Measurements from ENCODE around the gene F7.

The F7 gene

DNA sequence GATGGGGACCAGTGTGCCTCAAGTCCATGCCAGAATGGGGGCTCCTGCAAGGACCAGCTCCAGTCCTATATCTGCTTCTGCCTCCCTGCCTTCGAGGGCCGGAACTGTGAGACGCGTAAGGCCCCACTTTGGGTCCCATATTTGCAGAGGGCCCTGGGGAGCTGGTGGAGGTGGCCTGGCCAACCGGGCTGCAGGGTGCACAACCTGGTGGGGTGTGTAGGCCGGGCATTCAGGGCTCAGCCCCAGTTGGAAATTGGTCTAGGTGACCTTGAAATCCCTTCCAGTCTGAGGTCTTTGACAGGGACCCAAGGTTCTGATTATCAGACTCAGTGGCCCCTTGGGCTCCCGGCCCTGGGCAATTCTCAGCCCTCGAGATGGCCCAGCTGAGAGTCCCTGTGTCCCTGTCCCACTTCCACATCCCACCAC is 8.3 kb downstream of the F7 start:
- H3K27ac ChIP-seq, result no peak overlapping the region
- no peak for TF ChIP-seq ZFX (IDR thresholded peaks at IDR 0.05; ENCODE audit: borderline replicate concordance)
- TF ChIP-seq, protein P1, sequence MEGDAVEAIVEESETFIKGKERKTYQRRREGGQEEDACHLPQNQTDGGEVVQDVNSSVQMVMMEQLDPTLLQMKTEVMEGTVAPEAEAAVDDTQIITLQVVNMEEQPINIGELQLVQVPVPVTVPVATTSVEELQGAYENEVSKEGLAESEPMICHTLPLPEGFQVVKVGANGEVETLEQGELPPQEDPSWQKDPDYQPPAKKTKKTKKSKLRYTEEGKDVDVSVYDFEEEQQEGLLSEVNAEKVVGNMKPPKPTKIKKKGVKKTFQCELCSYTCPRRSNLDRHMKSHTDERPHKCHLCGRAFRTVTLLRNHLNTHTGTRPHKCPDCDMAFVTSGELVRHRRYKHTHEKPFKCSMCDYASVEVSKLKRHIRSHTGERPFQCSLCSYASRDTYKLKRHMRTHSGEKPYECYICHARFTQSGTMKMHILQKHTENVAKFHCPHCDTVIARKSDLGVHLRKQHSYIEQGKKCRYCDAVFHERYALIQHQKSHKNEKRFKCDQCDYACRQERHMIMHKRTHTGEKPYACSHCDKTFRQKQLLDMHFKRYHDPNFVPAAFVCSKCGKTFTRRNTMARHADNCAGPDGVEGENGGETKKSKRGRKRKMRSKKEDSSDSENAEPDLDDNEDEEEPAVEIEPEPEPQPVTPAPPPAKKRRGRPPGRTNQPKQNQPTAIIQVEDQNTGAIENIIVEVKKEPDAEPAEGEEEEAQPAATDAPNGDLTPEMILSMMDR (IDR thresholded peaks at IDR 0.05), result no peak

DNA sequence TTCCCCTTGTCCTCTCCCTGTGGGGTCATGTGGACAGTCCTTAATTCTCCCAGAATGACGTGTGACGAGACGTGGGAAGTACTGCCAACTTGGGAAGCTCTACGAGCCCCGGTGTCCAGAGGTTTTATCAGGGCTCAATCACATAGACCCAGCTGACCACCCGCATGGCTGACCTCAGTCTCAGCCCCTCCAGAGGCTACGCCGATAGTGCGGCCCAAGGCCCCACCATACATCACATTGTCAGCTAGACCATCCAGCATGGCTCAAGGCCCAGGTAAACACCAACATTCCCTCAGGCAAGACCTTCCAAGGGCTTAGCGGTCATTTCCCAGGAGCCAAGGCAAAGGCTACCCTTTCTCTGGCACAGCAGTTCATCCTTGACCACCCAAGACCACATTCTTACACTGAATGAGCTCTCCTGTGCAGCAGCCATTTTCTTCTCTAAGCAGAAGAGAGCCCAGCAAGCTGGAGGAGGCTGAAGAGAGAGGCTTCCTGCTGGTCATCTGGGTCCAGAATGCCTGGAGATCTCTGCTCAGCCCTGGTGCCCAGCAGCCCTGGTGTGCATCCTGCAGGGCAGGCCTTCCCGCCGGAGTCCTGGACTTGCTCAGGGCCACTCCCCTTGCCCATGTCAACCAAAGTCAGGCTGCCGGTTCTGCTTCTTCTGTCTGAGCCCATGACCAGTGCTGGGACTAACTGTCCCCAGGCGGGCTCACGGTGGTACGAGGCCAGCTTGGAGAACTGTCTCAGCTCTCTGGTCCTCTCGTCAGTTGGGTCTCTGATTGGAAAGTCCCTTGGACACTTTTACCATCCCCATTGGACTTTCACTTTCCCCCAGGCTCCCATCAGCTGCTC is 9.1 kb downstream of the F7 start:
- no peak overlapping the region for H3K27ac ChIP-seq
- TF ChIP-seq, protein P1 (IDR thresholded peaks at IDR 0.05), result no peak
- TF ChIP-seq ZFX (IDR thresholded peaks at IDR 0.05; ENCODE audit: borderline replicate concordance), result no peak

DNA sequence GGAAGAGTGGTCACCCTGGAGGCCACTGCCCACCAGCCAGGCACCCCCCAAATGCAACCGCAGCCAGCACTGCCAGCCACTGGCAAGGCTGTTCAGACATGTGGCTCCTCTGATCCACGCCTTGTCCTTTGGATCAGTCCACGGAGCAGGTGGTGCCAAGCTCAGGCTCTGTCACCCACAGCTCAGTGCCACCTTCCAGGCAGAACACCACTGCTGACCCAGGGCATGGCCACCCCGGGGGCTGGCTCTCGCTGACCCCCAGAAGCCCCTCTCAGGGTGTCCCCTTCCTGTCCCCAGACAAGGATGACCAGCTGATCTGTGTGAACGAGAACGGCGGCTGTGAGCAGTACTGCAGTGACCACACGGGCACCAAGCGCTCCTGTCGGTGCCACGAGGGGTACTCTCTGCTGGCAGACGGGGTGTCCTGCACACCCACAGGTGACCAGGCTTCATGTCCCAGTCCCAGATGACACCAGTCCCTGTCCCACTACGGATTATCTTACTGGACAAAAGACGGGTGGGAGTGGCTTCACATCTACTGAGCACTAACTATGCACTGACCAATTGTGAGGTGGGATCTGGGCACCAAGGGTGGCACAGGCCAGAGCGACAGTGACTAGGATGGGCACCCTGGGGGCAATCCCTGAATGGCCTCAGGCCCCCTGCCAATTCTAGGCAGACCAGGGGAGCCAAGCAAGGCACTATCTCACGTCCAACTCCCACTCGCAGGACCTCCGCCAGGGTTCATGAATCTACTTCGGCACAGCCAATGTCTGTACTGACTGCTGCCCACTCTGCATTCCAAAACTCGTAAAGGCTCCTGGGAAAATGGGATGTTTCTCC is 10.0 kb downstream of the F7 start:
- TF ChIP-seq ZFX (IDR thresholded peaks at IDR 0.05; ENCODE audit: borderline replicate concordance), result no peak
- TF ChIP-seq, protein P1 (IDR thresholded peaks at IDR 0.05), result no peak

DNA sequence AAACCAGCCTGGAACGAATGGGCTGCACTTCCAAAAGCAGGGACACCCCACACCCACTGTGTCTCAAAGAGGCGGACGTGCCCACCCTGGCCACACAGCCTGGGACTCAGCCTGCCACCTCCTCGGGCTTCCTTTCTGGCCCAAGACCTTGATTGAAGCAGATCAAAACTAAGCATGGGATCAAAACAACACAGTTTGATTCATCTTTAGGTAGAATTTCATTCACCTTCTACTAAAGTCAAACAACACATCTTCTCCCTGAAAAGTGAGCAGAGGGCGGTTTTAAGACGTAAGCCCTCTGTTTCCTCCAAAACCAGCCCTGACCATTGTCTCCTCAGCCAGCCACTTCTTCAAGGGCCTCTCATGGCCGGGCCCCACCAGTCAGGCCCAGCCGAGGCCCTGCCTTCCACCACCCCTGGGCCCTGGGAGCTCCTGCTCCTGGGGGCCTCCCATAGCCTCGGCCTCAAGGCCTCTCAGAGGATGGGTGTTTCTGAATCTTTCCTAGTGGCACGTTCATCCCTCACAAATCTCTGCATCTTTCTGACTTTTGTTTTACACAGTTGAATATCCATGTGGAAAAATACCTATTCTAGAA is 10.7 kb downstream of the F7 start:
- TF ChIP-seq ZFX (IDR thresholded peaks at IDR 0.05; ENCODE audit: borderline replicate concordance), result no peak
- TF ChIP-seq, protein P1 (IDR thresholded peaks at IDR 0.05), result no peak
- no peak overlapping the region for H3K27ac ChIP-seq

More for the DNA sequence above, 10.0 kb downstream of the F7 start:
- H3K27ac ChIP-seq, result no peak overlapping the region

DNA sequence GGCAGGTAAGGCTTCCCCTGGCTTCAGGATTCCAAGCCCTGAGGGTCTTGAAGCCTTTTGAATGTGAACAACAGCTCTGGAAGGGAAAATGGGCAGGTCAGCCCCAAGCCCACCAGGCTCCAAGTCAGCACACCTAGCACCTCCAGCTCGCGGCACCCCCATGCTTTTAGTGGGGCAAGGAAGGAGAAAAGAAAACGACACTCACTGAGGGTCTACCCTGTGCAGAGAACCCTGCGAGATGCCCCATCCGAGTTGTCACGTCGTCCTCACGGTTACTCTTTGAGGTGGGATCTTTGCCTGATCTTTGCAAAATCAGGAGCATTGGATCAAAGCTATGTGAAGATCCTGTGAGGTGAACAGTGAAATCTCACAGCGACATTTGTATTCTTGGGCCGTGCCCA is 11.3 kb downstream of the F7 start:
- no peak for TF ChIP-seq ZFX (IDR thresholded peaks at IDR 0.05; ENCODE audit: borderline replicate concordance)
- TF ChIP-seq, protein P1 (IDR thresholded peaks at IDR 0.05), result no peak
- no peak overlapping the region for H3K27ac ChIP-seq

DNA sequence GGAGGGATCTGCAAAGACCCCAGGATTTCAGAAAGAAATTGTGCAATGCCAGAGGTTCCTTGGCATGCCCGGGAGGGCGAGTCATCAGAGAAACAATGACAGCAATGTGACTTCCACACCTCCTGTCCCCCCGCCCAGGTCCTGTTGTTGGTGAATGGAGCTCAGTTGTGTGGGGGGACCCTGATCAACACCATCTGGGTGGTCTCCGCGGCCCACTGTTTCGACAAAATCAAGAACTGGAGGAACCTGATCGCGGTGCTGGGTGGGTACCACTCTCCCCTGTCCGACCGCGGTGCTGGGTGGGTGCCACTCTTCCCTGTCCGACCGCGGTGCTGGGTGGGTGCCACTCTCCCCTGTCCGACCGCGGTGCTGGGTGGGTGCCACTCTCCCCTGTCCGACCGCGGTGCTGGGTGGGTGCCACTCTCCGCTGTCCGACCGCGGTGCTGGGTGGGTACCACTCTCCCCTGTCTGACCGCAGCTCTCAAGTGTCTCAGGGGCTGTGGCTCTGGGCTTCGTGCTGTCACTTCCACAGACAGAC is 11.8 kb downstream of the F7 start:
- TF ChIP-seq, protein P1 (IDR thresholded peaks at IDR 0.05), result no peak
- no peak for TF ChIP-seq ZFX (IDR thresholded peaks at IDR 0.05; ENCODE audit: borderline replicate concordance)

More for the DNA sequence above, 11.8 kb downstream of the F7 start:
- no peak overlapping the region for H3K27ac ChIP-seq

All from 22Rv1 (cell line).